Muscle layer of colon (tissue), 2 donors: ENCODE measurements around the gene KCNQ1OT1.

Experiments used
- H3K27ac ChIP-seq: one replicate; pipeline ENCODE4 v1.7.0; 2013; ENCODE audit warnings: low read depth, mild to moderate bottlenecking, low read length, moderate library complexity
- H3K27me3 ChIP-seq, 2 donors: one replicate each; pipeline ENCODE4 v1.7.0; 2013; ENCODE audit warnings: low read length in 2 of 2, mild to moderate bottlenecking in 2 of 2; ENCODE audit not compliant: insufficient read depth in 2 of 2, control insufficient read depth in 1 of 2
- H3K36me3 ChIP-seq: one replicate; pipeline ENCODE4 v1.7.0; 2013; ENCODE audit warnings: mild to moderate bottlenecking, low read length; ENCODE audit not compliant: insufficient read depth
- H3K4me1 ChIP-seq: one replicate; pipeline ENCODE4 v1.7.0; 2013; ENCODE audit warnings: mild to moderate bottlenecking, low read length; ENCODE audit not compliant: insufficient read depth
- H3K4me3 ChIP-seq, 2 donors: one replicate each; pipeline ENCODE4 v1.7.0; 2013; ENCODE audit warnings: low read length in 2 of 2, low read depth in 1 of 2, mild to moderate bottlenecking in 1 of 2, moderate library complexity in 1 of 2
- H3K9ac ChIP-seq: one replicate; pipeline ENCODE4 v1.7.0; 2013; ENCODE audit warnings: low read length
- H3K9me3 ChIP-seq: one replicate; pipeline ENCODE4 v1.7.0; 2013; ENCODE audit warnings: mild to moderate bottlenecking, low read length
- donor health status: abdominal sarcoma.
- donor health status: Adenocarcinoma of cecum.

The KCNQ1OT1 gene

GRCh38 chr11:2687782-2688191 lies 12.0 kb downstream of the KCNQ1OT1 start:
- no peaks in the 10 kb centered on the region for H3K9me3 ChIP-seq
- no peak overlapping the region for H3K4me3 ChIP-seq
- H3K27ac ChIP-seq = no peak overlapping the region
- no peak overlapping the region for H3K9ac ChIP-seq
- no peaks in the 10 kb centered on the region for H3K27me3 ChIP-seq
- peaks cover 20% of the 10 kb centered on the region for H3K4me1 ChIP-seq
- no peaks in the 10 kb centered on the region for H3K36me3 ChIP-seq

GRCh38 chr11:2687223-2687530 lies 12.6 kb downstream of the KCNQ1OT1 start:
- Histone ChIP-seq H3K4me1 (peaks cover 14% of the 10 kb centered on the region), H3K27me3 (no peaks in the 10 kb centered on the region), H3K4me3 (no peak overlapping the region), H3K27ac (no peak overlapping the region), H3K36me3 (no peaks in the 10 kb centered on the region), H3K9me3 (no peaks in the 10 kb centered on the region), H3K9ac (no peak overlapping the region)

DNA sequence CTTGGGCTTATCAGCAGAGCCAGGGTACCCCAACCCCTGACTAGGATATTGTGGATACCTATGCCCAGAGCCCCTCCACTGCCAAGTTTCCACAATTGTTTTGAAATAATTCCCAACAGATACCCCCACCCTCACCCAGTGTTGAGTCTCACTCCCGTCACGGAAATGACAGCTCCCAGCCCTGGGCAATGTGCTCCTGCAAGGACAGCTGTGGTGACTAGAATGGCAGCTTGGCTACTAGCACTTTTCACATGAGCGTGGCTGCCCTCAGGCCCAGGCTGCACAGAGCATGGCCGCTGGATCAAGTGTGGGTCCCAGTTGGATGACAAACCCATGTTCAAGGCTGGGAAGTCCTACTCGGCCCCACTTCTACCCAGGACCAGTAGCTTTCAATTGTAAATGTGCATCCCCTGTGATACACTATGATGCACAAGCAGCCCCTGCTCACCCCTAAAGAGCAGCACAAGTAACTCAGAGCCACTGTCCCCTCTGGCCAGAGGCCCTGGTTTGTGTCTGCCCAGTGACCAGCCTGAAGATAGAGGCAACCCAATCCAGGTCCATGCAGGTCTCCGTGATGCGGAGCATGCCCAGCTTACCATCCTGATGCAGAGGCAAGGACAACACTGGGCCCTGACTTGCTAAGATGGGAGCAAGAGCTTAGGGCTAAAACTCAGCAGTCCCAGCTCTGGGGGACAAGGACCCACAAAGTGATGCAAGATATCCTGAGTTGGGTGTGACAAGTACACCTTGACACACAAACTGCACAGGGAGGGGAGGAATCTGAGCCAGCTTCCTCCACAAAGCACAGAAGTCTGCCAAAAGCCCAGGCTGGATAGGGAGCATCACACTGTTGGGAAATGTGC lies 13.2 kb downstream of the KCNQ1OT1 start:
- no peaks in the 10 kb centered on the region for H3K36me3 ChIP-seq

DNA sequence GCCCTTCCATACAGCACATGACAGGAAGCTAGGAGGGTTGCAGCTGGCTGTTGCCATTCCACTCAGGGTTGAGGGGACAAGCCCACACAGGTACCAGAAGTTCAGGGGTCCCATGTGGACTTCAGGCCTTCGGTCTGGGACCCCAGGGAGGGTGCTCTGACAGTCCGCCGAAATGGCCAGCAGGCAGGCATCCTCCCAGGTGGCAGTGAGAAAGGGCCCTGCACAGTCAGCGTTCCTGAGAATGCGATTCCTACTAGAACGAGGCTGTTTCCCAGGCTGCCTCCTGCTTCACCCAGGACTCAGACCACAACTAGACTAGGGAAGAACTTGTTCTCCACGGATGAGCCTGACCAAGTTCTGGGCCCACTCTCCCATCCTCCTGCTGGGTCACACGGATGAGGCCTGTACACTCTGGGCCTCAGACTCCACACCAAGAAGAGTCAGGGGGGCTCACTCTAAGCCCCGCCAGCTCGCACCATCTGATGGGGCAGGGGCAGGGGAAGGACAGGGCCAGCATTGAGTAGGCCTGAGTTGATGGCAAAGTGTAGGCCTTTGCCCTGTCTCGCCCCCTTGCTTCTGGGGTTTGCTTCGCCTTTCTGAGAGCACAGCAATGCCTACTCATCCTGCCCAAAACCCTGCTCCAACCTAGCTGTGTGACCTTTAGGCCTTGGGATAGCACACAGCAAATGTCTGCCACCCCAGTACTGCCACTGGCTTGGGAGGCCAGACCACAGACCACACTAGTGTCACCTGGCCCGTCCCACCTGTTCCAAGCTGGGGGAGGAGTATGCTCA lies 14.0 kb downstream of the KCNQ1OT1 start:
- Histone ChIP-seq H3K27me3 (no peaks in the 10 kb centered on the region), H3K27ac (no peak overlapping the region), H3K4me1 (peaks cover 12% of the 10 kb centered on the region), H3K4me3 (no peak overlapping the region), H3K9ac (no peak overlapping the region), H3K9me3 (no peaks in the 10 kb centered on the region), H3K36me3 (no peaks in the 10 kb centered on the region)

More for the DNA sequence above, 13.2 kb downstream of the KCNQ1OT1 start:
- Histone ChIP-seq H3K4me1 (peaks cover 12% of the 10 kb centered on the region), H3K9me3 (no peaks in the 10 kb centered on the region), H3K9ac (no peak overlapping the region), H3K27ac (no peak overlapping the region), H3K4me3 (no peak overlapping the region), H3K27me3 (no peaks in the 10 kb centered on the region)

DNA sequence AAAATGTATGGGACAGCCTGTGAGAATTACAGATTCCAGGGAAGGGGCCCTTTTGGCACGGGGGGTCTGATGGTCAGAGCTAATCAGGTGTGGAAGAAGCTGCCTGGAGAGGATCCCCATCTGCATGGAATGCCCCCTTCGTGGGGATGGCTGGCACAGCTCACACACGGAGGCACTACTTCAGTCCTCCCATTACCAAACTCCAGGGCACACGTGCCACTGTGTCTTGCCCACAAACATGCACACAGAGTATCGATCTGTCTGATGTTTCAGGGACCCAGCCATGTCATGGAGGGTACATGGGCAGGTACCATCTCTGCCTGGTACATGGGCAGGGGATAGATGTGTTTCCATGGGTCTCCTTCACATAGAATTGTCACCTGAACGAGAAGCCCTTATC lies 14.7 kb downstream of the KCNQ1OT1 start:
- Histone ChIP-seq H3K9ac (no peak overlapping the region), H3K27me3 (no peaks in the 10 kb centered on the region), H3K36me3 (no peaks in the 10 kb centered on the region), H3K4me3 (no peak overlapping the region), H3K9me3 (no peaks in the 10 kb centered on the region), H3K27ac (no peak overlapping the region), H3K4me1 (peaks cover 12% of the 10 kb centered on the region)

GRCh38 chr11:2684581-2684980 lies 15.2 kb downstream of the KCNQ1OT1 start:
- Histone ChIP-seq H3K4me1 (peaks cover 12% of the 10 kb centered on the region), H3K36me3 (no peaks in the 10 kb centered on the region), H3K9me3 (no peaks in the 10 kb centered on the region)

DNA sequence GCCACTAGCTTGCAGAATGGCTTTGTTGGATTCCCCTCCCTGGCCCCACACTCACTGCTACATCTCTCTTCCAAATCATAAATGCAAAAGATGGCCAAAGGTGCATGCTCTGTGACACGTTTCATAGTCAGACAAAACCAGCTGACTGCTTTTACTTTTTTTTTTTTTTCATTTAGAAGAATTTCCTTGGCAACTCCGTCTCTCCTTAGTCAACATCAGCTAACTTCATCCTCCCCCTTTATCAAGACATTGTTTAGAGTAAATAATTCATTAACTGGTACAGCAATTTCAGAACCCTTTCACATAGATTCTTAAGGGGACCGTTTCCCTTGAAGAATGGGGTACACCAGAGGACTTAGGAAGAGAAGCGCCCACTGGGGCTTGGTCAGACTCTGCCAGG lies 16.0 kb downstream of the KCNQ1OT1 start:
- Histone ChIP-seq H3K4me3 (no peak overlapping the region), H3K36me3 (no peaks in the 10 kb centered on the region), H3K4me1 (peaks cover 17% of the 10 kb centered on the region), H3K27me3 (no peaks in the 10 kb centered on the region), H3K9ac (no peak overlapping the region), H3K27ac (no peak overlapping the region), H3K9me3 (no peaks in the 10 kb centered on the region)

More at GRCh38 chr11:2684581-2684980, 15.2 kb downstream of the KCNQ1OT1 start:
- Histone ChIP-seq H3K9ac (no peak overlapping the region), H3K27ac (no peak overlapping the region), H3K4me3 (no peak overlapping the region), H3K27me3 (no peaks in the 10 kb centered on the region)

- Histone ChIP-seq H3K36me3 (no peaks in the 10 kb centered on the region), H3K9ac (no peak overlapping the region), H3K27ac (no peak overlapping the region), H3K27me3 (no peaks in the 10 kb centered on the region), H3K9me3 (no peaks in the 10 kb centered on the region), H3K4me3 (no peak overlapping the region), H3K4me1 (peaks cover 19% of the 10 kb centered on the region)
Observed at GRCh38 chr11:2681408-2682145, 18.2 kb downstream of the KCNQ1OT1 start.

DNA sequence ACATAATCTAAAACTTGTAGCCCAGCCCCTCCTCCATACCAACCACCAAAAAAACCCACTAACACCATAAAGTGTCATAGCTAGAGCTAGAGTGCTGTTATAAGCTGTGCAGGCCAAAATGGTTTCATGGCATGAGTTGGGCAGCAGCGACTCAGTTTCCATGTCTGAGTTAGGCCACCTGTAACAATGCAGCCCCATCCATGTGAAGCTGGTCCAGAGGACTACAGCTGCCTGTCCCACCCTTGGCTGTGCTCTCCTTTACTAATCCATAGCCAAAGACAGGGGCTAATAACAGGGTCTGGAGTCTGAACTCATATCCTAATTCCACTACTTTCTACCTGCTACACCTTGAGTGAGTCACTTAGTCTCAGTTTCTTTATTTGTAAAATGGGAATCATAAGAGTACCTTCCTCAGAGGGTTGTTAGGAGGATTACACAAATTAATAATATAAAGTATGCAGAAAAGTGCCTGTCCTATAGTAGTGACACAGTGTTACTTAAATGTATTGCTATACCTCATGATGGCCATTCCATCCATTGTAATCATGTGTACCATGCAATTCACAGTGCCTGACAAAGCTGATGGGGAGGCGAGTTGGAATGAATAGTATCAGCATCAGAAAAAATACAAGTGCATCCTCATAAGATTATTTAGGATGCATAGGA lies 20.6 kb downstream of the KCNQ1OT1 start:
- H3K4me3 ChIP-seq = no peak overlapping the region
- no peaks in the 10 kb centered on the region for H3K36me3 ChIP-seq
- H3K4me1 ChIP-seq = peaks cover 42% of the 10 kb centered on the region
- no peaks in the 10 kb centered on the region for H3K9me3 ChIP-seq
- H3K27ac ChIP-seq = no peak overlapping the region
- H3K27me3 ChIP-seq = no peaks in the 10 kb centered on the region
- H3K9ac ChIP-seq = no peak overlapping the region

DNA sequence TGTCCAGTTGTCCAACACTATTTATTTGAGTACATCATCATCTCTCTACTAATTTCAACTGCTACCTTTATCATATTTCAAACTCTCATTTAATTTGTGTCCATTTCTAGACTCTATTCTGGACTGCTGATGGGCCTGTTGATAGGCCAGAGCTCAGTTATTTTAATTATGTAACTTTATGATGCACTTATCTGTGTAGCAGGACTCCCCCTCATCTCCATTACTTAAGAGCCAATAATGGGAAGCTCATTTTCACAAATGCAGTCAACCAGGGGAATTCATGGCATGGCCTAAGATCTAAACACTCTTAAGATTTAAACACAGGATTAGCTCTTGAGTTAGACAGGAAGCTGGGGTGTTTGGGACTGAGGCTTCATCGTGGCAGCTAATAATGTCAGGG lies 21.4 kb downstream of the KCNQ1OT1 start:
- Histone ChIP-seq H3K9me3 (no peaks in the 10 kb centered on the region), H3K9ac (no peak overlapping the region), H3K4me3 (no peak overlapping the region), H3K4me1 (peaks cover 48% of the 10 kb centered on the region), H3K27ac (no peak overlapping the region), H3K36me3 (no peaks in the 10 kb centered on the region), H3K27me3 (no peaks in the 10 kb centered on the region)

DNA sequence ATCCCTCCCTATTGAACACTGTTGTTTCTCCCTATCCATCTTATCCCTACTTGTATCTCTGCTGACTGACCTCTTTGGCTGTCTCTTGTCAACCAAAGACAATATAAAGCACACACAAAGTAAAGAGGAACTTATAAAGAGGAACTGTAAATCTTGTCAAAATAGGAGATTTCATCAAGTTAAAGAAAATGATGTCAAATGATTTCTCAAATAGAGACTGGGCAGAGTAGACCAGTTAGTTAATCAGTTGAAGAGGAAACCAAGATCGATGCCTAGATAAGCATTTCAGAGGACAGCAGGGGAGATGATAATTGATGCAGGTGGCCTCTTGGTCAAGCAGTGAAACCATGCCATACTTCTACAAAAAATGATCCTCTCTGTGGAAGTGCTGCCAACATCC lies 22.7 kb downstream of the KCNQ1OT1 start:
- H3K9me3 ChIP-seq = no peaks in the 10 kb centered on the region
- no peak overlapping the region for H3K27ac ChIP-seq
- H3K4me1 ChIP-seq = peaks cover 48% of the 10 kb centered on the region
- no peaks in the 10 kb centered on the region for H3K27me3 ChIP-seq
- H3K9ac ChIP-seq = no peak overlapping the region
- H3K4me3 ChIP-seq = no peak overlapping the region
- no peaks in the 10 kb centered on the region for H3K36me3 ChIP-seq
